OCI-LY1 (cell line): ENCODE data around the gene RNF169.

Experiments used
- EZH2 ChIP-seq: fragments of 200-600 bp; sonication (generic), shearing (Covaris generic); IDR thresholded peaks from 2 replicates; pipeline ENCODE4 v1.8.0; 2017; ENCODE audit warnings: borderline replicate concordance, mixed run types, mild to moderate bottlenecking, antibody characterized with exemption, low read length, moderate library complexity, mixed read lengths
- TF ChIP-seq, protein P1 (sequence below): fragments of 200-600 bp; sonication (generic), shearing (Covaris generic); IDR thresholded peaks from 2 replicates; pipeline ENCODE4 v1.5.1; 2017; ENCODE audit warnings: mild to moderate bottlenecking, antibody characterized with exemption, low read length, moderate library complexity, mixed read lengths

DNA sequence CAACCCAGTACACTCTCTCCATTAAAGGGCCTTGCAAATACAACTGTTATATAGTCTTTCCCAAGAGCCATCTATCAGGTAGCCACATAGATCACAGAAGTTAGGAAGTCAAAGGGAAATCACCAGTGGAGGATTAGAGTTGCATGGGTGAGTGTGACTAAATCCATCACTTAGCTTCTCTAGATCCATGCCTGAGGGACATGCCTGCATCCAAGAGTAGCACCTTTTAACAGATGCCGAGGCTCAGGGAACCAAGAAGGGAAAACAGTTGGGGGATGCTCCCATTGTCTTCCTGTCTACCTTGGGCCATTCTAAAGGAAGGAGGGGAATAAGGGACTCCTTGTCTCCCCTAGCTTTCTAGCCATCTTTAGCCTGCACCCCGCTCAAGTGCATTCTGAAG lies 122.4 kb downstream of the RNF169 start:
- TF ChIP-seq, protein P1, sequence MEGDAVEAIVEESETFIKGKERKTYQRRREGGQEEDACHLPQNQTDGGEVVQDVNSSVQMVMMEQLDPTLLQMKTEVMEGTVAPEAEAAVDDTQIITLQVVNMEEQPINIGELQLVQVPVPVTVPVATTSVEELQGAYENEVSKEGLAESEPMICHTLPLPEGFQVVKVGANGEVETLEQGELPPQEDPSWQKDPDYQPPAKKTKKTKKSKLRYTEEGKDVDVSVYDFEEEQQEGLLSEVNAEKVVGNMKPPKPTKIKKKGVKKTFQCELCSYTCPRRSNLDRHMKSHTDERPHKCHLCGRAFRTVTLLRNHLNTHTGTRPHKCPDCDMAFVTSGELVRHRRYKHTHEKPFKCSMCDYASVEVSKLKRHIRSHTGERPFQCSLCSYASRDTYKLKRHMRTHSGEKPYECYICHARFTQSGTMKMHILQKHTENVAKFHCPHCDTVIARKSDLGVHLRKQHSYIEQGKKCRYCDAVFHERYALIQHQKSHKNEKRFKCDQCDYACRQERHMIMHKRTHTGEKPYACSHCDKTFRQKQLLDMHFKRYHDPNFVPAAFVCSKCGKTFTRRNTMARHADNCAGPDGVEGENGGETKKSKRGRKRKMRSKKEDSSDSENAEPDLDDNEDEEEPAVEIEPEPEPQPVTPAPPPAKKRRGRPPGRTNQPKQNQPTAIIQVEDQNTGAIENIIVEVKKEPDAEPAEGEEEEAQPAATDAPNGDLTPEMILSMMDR = no peak
- no peak for TF ChIP-seq EZH2
